Forelimb muscle (tissue), 1 donor: ENCODE measurements around the gene OMP. TPM values are rescaled to one million over a fixed set of nuclear protein-coding genes. Genes with fewer than 3 reads are reported as not detected.

ENCODE experiments used
- DNase-seq: peaks from one replicate; pipeline ENCODE4 v3.0.0-alpha.2; 2013; ENCODE audit warnings: low read depth
- polyA plus RNA-seq: library from polyadenylated mRNA; unstranded; fragments of 120-200 nt; gene quantifications from one replicate; pipeline ENCODE4 v1.2.1, GENCODE V29; 2013; ENCODE audit not compliant: insufficient read length

Gene OMP
- polyA plus RNA-seq, 1 donor = not detected

GRCh38 chr11:77069336-77069968 is 33.2 kb upstream of the OMP start:
- DNase-seq = no peak

GRCh38 chr11:77069969-77070582 is 32.6 kb upstream of the OMP start:
- no peak for DNase-seq

GRCh38 chr11:77071077-77071476 is 31.6 kb upstream of the OMP start:
- DNase-seq = no peak

- DNase-seq = no peak
These were observed 30.7 kb upstream of the OMP start for GRCh38 chr11:77071671-77072605.

- DNase-seq = no peak
These were observed 29.8 kb upstream of the OMP start for GRCh38 chr11:77072851-77073327.

GRCh38 chr11:77073328-77074001 is 29.2 kb upstream of the OMP start:
- DNase-seq = peak; percentile 85

- DNase-seq = no peak
These were observed 28.4 kb upstream of the OMP start for GRCh38 chr11:77074205-77074604.

GRCh38 chr11:77074626-77075221 is 27.9 kb upstream of the OMP start:
- no peak for DNase-seq

- no peak for DNase-seq
These were observed 27.2 kb upstream of the OMP start for GRCh38 chr11:77075425-77075905.

- no peak for DNase-seq
These were observed 23.0 kb upstream of the OMP start for GRCh38 chr11:77079666-77080065.

GRCh38 chr11:77080643-77081210 is 21.9 kb upstream of the OMP start:
- DNase-seq = no peak

- DNase-seq = no peak
These were observed 21.2 kb upstream of the OMP start for GRCh38 chr11:77081381-77081851.

- DNase-seq = no peak
These were observed 20.4 kb upstream of the OMP start for GRCh38 chr11:77081976-77082836.

GRCh38 chr11:77082838-77083565 is 19.6 kb upstream of the OMP start:
- no peak for DNase-seq

GRCh38 chr11:77083566-77084245 is 18.9 kb upstream of the OMP start:
- no peak for DNase-seq

- DNase-seq = no peak
These were observed 18.0 kb upstream of the OMP start for GRCh38 chr11:77084581-77085191.

GRCh38 chr11:77085652-77086051 is 17.0 kb upstream of the OMP start:
- DNase-seq = no peak
